Measurements from ENCODE around the gene PLA2G5.
"Not testable (repeated sequence)": the region's sequence is repeated elsewhere in the genome, so short reads cannot be mapped to it uniquely, and the experiment has no call there.

Gene PLA2G5

GRCh38 chr1:20117236-20117635 is 47.2 kb downstream of the PLA2G5 start:
- no peak for DNase-seq (ENCODE audit: low read depth in 2 of 2)

GRCh38 chr1:20119347-20119746 is 49.4 kb downstream of the PLA2G5 start, which contains the start of gene PLA2G2D:
TSS of gene PLA2G2D (minus strand) at chr1:20119536. CDS start at chr1:20119498, 38 bp downstream.
- DNase-seq (ENCODE audit: low read depth in 2 of 2) = no peak

- DNase-seq (ENCODE audit: low read depth in 2 of 2) = no peak
Observed at GRCh38 chr1:20120796-20121195, 50.8 kb downstream of the PLA2G5 start.

GRCh38 chr1:20123722-20124455 is 53.9 kb downstream of the PLA2G5 start:
- DNase-seq (ENCODE audit: low read depth in 2 of 2) = no peak

GRCh38 chr1:20124456-20125057 is 54.6 kb downstream of the PLA2G5 start:
- no peak for DNase-seq (ENCODE audit: low read depth in 2 of 2)

- DNase-seq (ENCODE audit: low read depth in 2 of 2) = no peak
Observed at GRCh38 chr1:20125100-20125499, 55.1 kb downstream of the PLA2G5 start.

- DNase-seq (ENCODE audit: low read depth in 2 of 2) = no peak
Observed at GRCh38 chr1:20126041-20126805, 56.2 kb downstream of the PLA2G5 start.

GRCh38 chr1:20126806-20127440 is 56.9 kb downstream of the PLA2G5 start:
- DNase-seq (ENCODE audit: low read depth in 2 of 2) = no peak

- not testable (repeated sequence) for DNase-seq (ENCODE audit: low read depth in 2 of 2)
Observed at GRCh38 chr1:20130518-20130917, 60.5 kb downstream of the PLA2G5 start.

GRCh38 chr1:20134995-20135394 is 65.0 kb downstream of the PLA2G5 start:
- DNase-seq (ENCODE audit: low read depth in 2 of 2) = no peak

- DNase-seq (ENCODE audit: low read depth in 2 of 2) = no peak
Observed at GRCh38 chr1:20136249-20136648, 66.3 kb downstream of the PLA2G5 start.

- DNase-seq (ENCODE audit: low read depth in 2 of 2) = no peak
Observed at GRCh38 chr1:20137055-20137454, 67.1 kb downstream of the PLA2G5 start.

- DNase-seq (ENCODE audit: low read depth in 2 of 2) = no peak
Observed at GRCh38 chr1:20137604-20138003, 67.6 kb downstream of the PLA2G5 start.

- no peak for DNase-seq (ENCODE audit: low read depth in 2 of 2)
Observed at GRCh38 chr1:20138346-20138745, 68.4 kb downstream of the PLA2G5 start.

GRCh38 chr1:20138961-20139550 is 69.1 kb downstream of the PLA2G5 start, which contains the start of gene PLA2G2F:
TSS of gene PLA2G2F (plus strand) at chr1:20139323. CDS start at chr1:20139428, 105 bp downstream.
- DNase-seq (ENCODE audit: low read depth in 2 of 2) = no peak

GRCh38 chr1:20139776-20140612 is 70.0 kb downstream of the PLA2G5 start:
- no peak for DNase-seq (ENCODE audit: low read depth in 2 of 2)

- DNase-seq (ENCODE audit: low read depth in 2 of 2) = no peak
Observed at GRCh38 chr1:20141001-20141400, 71.0 kb downstream of the PLA2G5 start.

- no peak for DNase-seq (ENCODE audit: low read depth in 2 of 2)
Observed at GRCh38 chr1:20141466-20141865, 71.5 kb downstream of the PLA2G5 start.
